GM12873 (cell line): ENCODE results near the gene SDR39U1.

Source experiments
- CTCF ChIP-seq: IDR thresholded peaks from 2 replicates; pipeline ENCODE4 v1.5.1; 2012; ENCODE audit warnings: low read depth, mild to moderate bottlenecking, moderate library complexity, low read length, control low read depth; ENCODE audit not compliant: insufficient read depth; ENCODE audit errors: missing control alignments

The SDR39U1 gene

GRCh38 chr14:24398653-24399446 lies 43.7 kb downstream of the SDR39U1 start, which contains the start of gene NYNRIN:
Gene NYNRIN, plus strand, starts transcription at chr14:24399003. Its CDS starts 244 bp downstream, at chr14:24399247.
- no peak for TF ChIP-seq CTCF

GRCh38 chr14:24398293-24398652 lies 44.3 kb downstream of the SDR39U1 start:
- no peak for TF ChIP-seq CTCF

- no peak for TF ChIP-seq CTCF
Measured at GRCh38 chr14:24397639-24398292, 44.8 kb downstream of the SDR39U1 start.

- no peak for TF ChIP-seq CTCF
Measured at GRCh38 chr14:24395609-24396582, 46.7 kb downstream of the SDR39U1 start.

GRCh38 chr14:24394275-24394674 lies 48.3 kb downstream of the SDR39U1 start:
- no peak for TF ChIP-seq CTCF

GRCh38 chr14:24392325-24393091 lies 50.1 kb downstream of the SDR39U1 start:
- no peak for TF ChIP-seq CTCF
